ENCODE results near the gene ENTPD7.

Gene ENTPD7

DNA sequence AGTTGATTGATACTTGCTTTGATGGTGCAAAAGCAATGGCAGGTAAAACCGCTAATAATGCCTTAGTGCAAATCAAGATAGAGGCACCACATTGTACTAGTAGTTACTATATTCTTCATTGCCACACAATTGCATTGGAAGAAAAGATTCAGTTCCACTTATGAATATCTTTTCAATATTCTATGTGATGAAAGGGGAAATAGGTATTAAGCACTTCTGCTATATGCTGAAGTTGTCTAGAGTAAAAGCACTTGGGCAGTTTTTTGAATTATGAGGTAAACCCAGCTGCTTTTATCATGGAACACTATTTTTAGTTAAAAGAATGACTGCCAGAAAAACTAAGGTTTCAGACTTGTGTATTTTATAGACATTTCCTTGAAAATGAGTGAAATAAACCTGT is 15.5 kb downstream of the ENTPD7 start:
- H3K27ac ChIP-seq = no peak overlapping the region
- TF ChIP-seq CTCF (IDR thresholded peaks at IDR 0.05; ENCODE audit: low read depth, low read length) = no peak
- H3K9me3 ChIP-seq (ENCODE audit: severe bottlenecking) = no peaks in the 10 kb centered on the region

GRCh38 chr10:99676426-99676825 is 17.1 kb downstream of the ENTPD7 start:
- H3K27me3 ChIP-seq (ENCODE audit: insufficient read depth, low read depth, severe bottlenecking) = no peaks in the 10 kb centered on the region
- H3K27ac ChIP-seq = no peak overlapping the region
- TF ChIP-seq CTCF (IDR thresholded peaks at IDR 0.05; ENCODE audit: low read depth, low read length) = no peak
- peaks cover 10% of the 10 kb centered on the region for H3K36me3 ChIP-seq
- no peaks in the 10 kb centered on the region for H3K9me3 ChIP-seq (ENCODE audit: severe bottlenecking)
- H3K4me3 ChIP-seq (ENCODE audit: low read depth, low read length) = no peak overlapping the region
- DNase-seq = no peak

More for the DNA sequence above, 15.5 kb downstream of the ENTPD7 start:
- H3K36me3 ChIP-seq = peaks cover 6% of the 10 kb centered on the region
- H3K4me3 ChIP-seq (ENCODE audit: low read depth, low read length) = no peak overlapping the region
- no peak for DNase-seq
- no peaks in the 10 kb centered on the region for H3K27me3 ChIP-seq (ENCODE audit: insufficient read depth, low read depth, severe bottlenecking)

DNA sequence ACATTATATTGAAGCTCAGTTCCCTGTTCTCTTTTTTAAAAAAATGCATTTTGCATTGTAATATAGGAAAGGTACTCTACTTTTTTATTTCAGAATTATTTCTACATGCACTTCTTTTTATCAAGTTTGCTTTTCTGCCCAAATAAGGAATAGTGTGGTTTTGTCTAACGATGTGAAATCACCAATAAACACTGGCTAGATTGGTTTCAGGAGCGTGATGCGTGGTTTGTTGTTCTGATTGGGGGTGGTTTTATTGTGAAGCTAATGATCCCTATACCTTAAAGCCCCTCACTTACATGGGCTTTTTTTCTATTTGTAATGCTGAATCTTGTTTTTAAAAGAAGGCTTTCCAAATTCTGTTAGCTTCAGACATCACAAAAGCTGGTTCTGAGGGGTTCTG is 17.6 kb downstream of the ENTPD7 start:
- DNase-seq = no peak
- TF ChIP-seq CTCF (IDR thresholded peaks at IDR 0.05; ENCODE audit: low read depth, low read length) = no peak
- Histone ChIP-seq H3K4me3 (ENCODE audit: low read depth, low read length) (no peak overlapping the region), H3K27ac (no peak overlapping the region), H3K27me3 (ENCODE audit: insufficient read depth, low read depth, severe bottlenecking) (no peaks in the 10 kb centered on the region), H3K36me3 (peaks cover 10% of the 10 kb centered on the region), H3K9me3 (ENCODE audit: severe bottlenecking) (no peaks in the 10 kb centered on the region)

- Histone ChIP-seq H3K27me3 (ENCODE audit: insufficient read depth, low read depth, severe bottlenecking) (no peaks in the 10 kb centered on the region), H3K9me3 (ENCODE audit: severe bottlenecking) (no peaks in the 10 kb centered on the region), H3K27ac (no peak overlapping the region), H3K36me3 (peaks cover 10% of the 10 kb centered on the region), H3K4me3 (ENCODE audit: low read depth, low read length) (no peak overlapping the region)
- no peak for DNase-seq
- no peak for TF ChIP-seq CTCF (IDR thresholded peaks at IDR 0.05; ENCODE audit: low read depth, low read length)
Observed at GRCh38 chr10:99678921-99679320, 19.6 kb downstream of the ENTPD7 start.

GRCh38 chr10:99681553-99681952 is 22.2 kb downstream of the ENTPD7 start:
- Histone ChIP-seq H3K36me3 (peaks cover 10% of the 10 kb centered on the region), H3K4me3 (ENCODE audit: low read depth, low read length) (no peak overlapping the region), H3K9me3 (ENCODE audit: severe bottlenecking) (no peaks in the 10 kb centered on the region), H3K27ac (no peak overlapping the region), H3K27me3 (ENCODE audit: insufficient read depth, low read depth, severe bottlenecking) (no peaks in the 10 kb centered on the region)
- no peak for DNase-seq
- no peak for TF ChIP-seq CTCF (IDR thresholded peaks at IDR 0.05; ENCODE audit: low read depth, low read length)

DNA sequence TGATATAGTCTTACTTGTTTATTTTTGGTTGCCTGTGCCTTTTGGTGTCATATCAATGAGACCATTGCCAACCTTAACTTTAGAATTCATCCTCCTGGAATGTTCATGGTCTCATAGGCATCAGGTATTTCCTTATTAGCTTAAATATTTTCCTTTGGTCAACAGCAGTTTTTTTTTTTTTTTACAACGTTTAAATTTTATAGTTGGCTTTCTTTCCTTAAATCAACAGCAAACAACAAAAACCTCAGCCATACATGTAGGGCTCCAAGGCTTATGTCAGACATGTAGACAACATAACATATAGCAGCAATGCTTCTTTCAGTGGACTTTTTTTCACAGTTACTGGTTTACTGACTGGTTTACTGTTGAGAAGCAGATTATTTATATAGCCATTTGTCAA is 22.7 kb downstream of the ENTPD7 start:
- no peak overlapping the region for H3K27ac ChIP-seq

More for the DNA sequence above, 22.7 kb downstream of the ENTPD7 start:
- no peak for DNase-seq
- no peak overlapping the region for H3K4me3 ChIP-seq (ENCODE audit: low read depth, low read length)
- no peak for TF ChIP-seq CTCF (IDR thresholded peaks at IDR 0.05; ENCODE audit: low read depth, low read length)
- H3K27me3 ChIP-seq (ENCODE audit: insufficient read depth, low read depth, severe bottlenecking) = no peaks in the 10 kb centered on the region
- peaks cover 10% of the 10 kb centered on the region for H3K36me3 ChIP-seq
- no peaks in the 10 kb centered on the region for H3K9me3 ChIP-seq (ENCODE audit: severe bottlenecking)
